Right cardiac atrium (tissue), 5 donors: ENCODE results near the gene ANO4. TPM values are rescaled to one million over a fixed set of nuclear protein-coding genes. Genes with fewer than 3 reads are reported as not detected.

Experiments used
- ATAC-seq, 2 donors: fragments of 200-7000 bp; cut with Tn5 transposase; one replicate each; pipeline versions ENCODE4 v1.8.0 to v1.9.1; 2020; ENCODE audit warnings: moderate library complexity in 2 of 2, mild to moderate bottlenecking in 1 of 2
- DNase-seq, 3 donors: peaks; one replicate each; pipeline ENCODE4 v3.0.0-alpha.2; 2020
- H3K27ac ChIP-seq: one replicate; pipeline ENCODE4 v1.5.1; 2013; ENCODE audit warnings: mild to moderate bottlenecking, low read length, control low read depth, moderate library complexity
- H3K27me3 ChIP-seq: one replicate; pipeline ENCODE4 v1.6.1; 2013; ENCODE audit not compliant: control insufficient read depth, insufficient read depth
- H3K4me1 ChIP-seq: one replicate; pipeline ENCODE4 v1.6.1; 2013; ENCODE audit warnings: low read length; ENCODE audit not compliant: control insufficient read depth, insufficient read depth
- H3K4me3 ChIP-seq: one replicate; pipeline ENCODE4 v1.5.1; 2013; ENCODE audit warnings: low read length, control low read depth
- H3K9me3 ChIP-seq: one replicate; pipeline ENCODE4 v1.6.1; 2013; ENCODE audit warnings: low read length; ENCODE audit not compliant: control insufficient read depth
- WGBS: extraction: QIAGEN DNeasy Blood & Tissue Kit; methylation state at CpG from one replicate; pipeline ENCODE4 v1.1.7; 2013; 5-methylcytosine and 5-hydroxymethylcytosine counted together
- intact Hi-C, 4 donors: fragments of 100-400 bp; cut with DNase I; formaldehyde crosslinking; loops; one replicate each; pipeline versions ENCODE4 v1.11.0 to v1.14.0; 2022 to 2023
- polyA plus RNA-seq: library from polyadenylated mRNA; stranded (reverse); fragments of 200-250 nt; gene quantifications from one replicate; pipeline ENCODE4 v1.2.3, GENCODE V29; 2013
- total RNA-seq, 4 donors: library from RNA; stranded (reverse); fragmentation: NEBNext Ultra II Directional; extraction: Animal tissue kit (Norgen Biotek cat#: 25700); gene quantifications; one replicate each; pipeline ENCODE4 v1.2.1, GENCODE V29; 2021
- donor health status: healthy with polysubstance abuse.
- donor health status: DM: no; HTN: yes; CAD: no.
- donor health status: DM: no; HTN: no; CAD: no.
- donor health status: DM: no; HTN: yes; CAD: no; lungs with severe emphysema.
- donor health status: DM: yes; HTN: yes; CAD: no.

ANO4 gene
- total and polyA plus RNA-seq, 5 donors, result 0.23 to 0.89 (median 0.29) TPM; not detected in 1

DNA sequence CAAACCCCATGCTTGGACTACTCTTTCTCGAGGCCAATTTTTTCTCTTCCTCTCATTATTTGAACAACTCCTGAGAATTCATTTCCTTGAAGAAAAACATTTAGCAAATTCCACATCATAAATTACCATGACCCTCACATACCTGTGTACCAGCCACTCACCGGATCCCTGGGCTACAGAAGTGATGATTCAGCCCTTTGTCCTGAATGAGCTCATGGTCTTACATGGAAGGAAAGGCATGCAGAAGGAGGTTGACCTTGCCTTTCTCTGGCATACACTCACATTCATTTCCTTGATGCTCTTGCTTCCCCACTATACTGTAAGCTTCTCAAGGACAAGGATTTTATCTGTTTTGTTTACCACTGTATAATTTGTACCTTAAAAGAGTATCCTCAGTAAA lies 224.0 kb downstream of the ANO4 start:
- Histone ChIP-seq H3K27me3 (no peaks in the 10 kb centered on the region), H3K4me3 (no peak overlapping the region), H3K27ac (no peak overlapping the region), H3K4me1 (no peaks in the 10 kb centered on the region), H3K9me3 (no peaks in the 10 kb centered on the region)
- intact Hi-C loops, result no loop called here
- WGBS, result 47% methylated on average over 2 of the region's 2 CpGs
- ATAC-seq (no peak), DNase-seq (no peak)

DNA sequence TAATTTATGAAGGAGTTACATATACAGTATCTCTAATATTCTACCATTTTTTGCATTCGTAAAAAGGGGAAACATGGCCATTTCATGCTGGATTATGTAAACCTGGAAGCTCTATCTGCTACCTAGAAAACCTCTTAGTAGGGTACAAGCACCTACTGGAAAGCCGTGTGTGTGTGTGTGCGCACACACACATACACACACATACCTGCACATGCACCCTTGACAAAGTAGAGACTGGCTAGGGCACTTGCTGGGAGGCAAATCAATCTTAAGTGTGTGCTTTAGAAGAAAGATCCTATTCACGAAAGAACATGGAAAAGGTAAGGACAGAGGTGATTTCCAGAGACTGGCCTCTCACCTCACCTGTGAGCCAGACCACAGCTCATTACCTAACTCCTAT lies 224.6 kb downstream of the ANO4 start:
- no peaks in the 10 kb centered on the region for H3K4me1 ChIP-seq
- WGBS, result 82% methylated on average over 4 of the region's 4 CpGs
- H3K27me3 ChIP-seq, result no peaks in the 10 kb centered on the region
- no peak overlapping the region for H3K27ac ChIP-seq
- DNase-seq (no peak), ATAC-seq (no peak)
- no peak overlapping the region for H3K4me3 ChIP-seq
- no peaks in the 10 kb centered on the region for H3K9me3 ChIP-seq
- intact Hi-C loops, result no loop called here

DNA sequence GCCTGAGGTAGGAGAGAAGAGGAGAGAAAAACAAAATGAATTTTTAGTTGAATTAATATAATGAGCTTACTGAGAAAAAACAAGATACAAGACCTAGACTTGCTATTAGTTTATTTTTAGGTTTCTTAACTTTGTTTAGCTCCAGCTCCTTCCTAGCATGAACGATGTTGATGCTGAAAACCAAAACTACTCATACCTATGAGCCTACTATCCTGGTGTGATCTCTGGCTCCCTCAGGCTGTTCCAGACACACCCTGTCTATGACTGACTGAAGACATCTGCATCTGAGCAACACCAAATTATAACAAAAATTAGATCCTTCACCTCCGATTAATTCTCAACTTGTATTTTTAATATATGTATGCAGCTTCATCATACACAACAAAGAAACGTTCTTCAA lies 225.1 kb downstream of the ANO4 start:
- Histone ChIP-seq H3K4me1 (no peaks in the 10 kb centered on the region), H3K27ac (no peak overlapping the region), H3K27me3 (no peaks in the 10 kb centered on the region), H3K9me3 (no peaks in the 10 kb centered on the region), H3K4me3 (no peak overlapping the region)
- WGBS, result 82% methylated on average over 3 of the region's 3 CpGs
- no peak for DNase-seq
- no peak for ATAC-seq
- intact Hi-C loops, result no loop called here

DNA sequence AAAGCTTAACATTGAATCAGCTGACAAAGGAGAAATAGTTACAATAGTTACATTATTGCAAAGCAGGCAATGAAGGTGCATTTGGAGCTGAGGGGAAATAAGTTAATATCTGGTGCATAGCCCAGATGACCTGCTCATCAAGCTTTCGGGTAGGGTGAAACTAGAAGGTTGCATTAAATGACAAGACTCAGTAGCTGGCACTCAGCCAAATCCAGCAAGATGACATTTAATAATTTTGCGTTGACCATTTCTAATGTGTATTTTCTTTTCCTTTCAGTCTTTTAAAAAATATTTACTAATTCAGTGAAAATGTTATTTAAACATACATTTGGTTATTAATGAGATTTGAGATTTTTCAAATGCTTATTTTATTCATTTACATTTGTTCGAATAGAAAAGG lies 226.9 kb downstream of the ANO4 start:
- intact Hi-C loops, result no loop called here
- no peak for ATAC-seq
- H3K4me1 ChIP-seq, result no peaks in the 10 kb centered on the region
- no peak overlapping the region for H3K27ac ChIP-seq
- H3K9me3 ChIP-seq, result no peaks in the 10 kb centered on the region
- DNase-seq, result no peak
- H3K4me3 ChIP-seq, result no peak overlapping the region
- WGBS, result 86% methylated on average over 3 of the region's 3 CpGs
- no peaks in the 10 kb centered on the region for H3K27me3 ChIP-seq

DNA sequence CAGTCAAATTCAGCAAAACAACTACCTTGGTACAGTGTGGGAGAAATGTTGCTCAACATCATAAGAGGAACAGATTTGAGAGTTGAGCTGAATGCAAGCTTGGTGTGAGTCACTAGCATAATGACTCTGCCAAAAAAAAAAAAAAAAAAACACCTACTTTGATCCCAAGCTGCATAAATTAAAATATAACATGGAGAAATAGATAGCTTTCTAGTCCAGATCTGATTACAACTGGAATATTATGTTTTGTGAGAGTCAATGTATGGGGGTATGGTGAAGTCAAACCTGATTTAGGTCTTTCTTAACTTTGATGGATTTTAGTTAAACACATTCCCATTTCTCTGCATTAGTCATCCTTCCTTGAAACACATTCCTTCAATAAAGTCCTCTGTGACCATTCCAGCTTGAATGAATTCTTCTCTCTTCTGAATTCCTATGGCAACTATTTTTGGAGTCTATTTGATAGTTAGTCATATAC lies 227.4 kb downstream of the ANO4 start:
- Histone ChIP-seq H3K27ac (no peak overlapping the region), H3K4me1 (no peaks in the 10 kb centered on the region), H3K9me3 (no peaks in the 10 kb centered on the region), H3K4me3 (no peak overlapping the region), H3K27me3 (no peaks in the 10 kb centered on the region)
- DNase-seq, result no peak
- intact Hi-C loops, result no loop called here
- peak in 1 of 2 donors; percentile 63 for ATAC-seq

DNA sequence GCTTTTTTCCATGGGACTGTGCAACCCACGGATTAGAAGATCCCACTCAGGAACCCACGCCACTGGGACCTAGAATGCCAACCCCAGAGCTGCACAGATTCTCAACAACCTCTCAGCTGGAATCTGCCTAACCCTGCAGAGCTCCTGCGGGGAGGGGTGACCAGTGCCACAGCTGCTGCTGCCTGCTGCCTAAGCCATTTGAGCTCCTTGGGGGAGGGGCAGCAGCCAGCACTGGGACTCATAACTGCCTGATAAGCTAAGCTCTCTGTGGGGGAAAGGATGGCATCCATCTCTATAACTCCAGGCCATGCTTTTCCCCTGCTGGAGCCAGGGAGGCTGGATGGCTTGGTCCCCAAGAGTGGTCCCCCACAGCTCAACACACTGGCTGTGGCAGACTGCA lies 232.6 kb downstream of the ANO4 start:
- ATAC-seq (no peak), DNase-seq (peak in 1 of 3 donors; percentile 20)
- no peaks in the 10 kb centered on the region for H3K9me3 ChIP-seq
- H3K27me3 ChIP-seq, result no peaks in the 10 kb centered on the region
- intact Hi-C loops, result no loop called here
- no peaks in the 10 kb centered on the region for H3K4me1 ChIP-seq
- WGBS, result 72% methylated on average over 3 of the region's 3 CpGs
- H3K27ac ChIP-seq, result no peak overlapping the region
- H3K4me3 ChIP-seq, result no peak overlapping the region

DNA sequence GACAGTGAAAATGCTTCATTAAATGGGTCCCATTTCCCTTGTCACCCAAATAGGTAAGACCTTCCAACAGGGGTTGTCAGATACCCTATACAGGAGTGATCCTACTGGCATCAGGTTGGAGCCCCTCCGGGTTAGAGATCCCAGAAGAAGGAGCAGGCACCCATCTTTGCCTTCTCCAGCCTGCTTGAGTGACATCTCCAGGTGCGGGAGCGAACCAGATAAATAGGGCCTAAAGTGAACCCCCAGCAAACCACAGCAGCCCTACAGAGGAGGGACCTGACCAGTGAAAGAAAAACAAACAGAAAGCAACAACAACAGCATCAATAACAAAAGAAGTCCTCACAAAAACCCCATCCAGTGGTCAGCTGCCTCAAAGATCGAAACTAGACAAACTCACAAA lies 233.2 kb downstream of the ANO4 start:
- Histone ChIP-seq H3K27me3 (no peaks in the 10 kb centered on the region), H3K27ac (no peak overlapping the region), H3K4me3 (no peak overlapping the region), H3K4me1 (no peaks in the 10 kb centered on the region), H3K9me3 (no peaks in the 10 kb centered on the region)
- ATAC-seq, result no peak
- intact Hi-C loops, result no loop called here
- DNase-seq, result no peak
- 91% methylated on average over 4 of the region's 4 CpGs for WGBS

DNA sequence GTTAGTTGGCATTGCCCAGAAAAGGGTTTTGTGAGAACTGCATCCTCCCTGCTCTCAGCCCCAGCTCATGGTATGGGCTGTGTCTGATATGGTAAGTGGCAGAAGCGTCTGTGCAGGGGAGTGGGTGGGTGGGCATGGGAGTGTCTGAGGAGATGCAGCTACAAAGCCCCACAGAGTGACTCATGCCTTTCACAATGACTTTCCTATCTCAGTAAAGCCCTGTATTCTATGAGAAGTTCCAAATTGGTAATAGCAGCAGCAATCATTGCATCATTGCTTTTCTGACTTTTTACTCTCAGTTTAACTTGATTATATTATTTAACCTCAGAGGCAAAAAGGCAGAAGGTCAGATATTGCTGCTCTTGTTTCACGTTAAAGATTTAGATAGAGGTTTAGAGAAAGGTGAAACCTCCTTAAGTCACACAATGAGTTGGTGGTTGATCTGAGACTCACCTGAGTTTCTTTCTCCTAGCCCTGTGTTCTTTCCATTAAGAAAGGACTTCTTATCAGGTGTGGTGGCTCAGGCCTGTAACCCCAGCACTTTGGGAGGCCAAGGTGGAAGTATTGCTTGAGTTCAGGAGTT lies 243.8 kb downstream of the ANO4 start:
- Histone ChIP-seq H3K4me3 (no peak overlapping the region), H3K27me3 (no peaks in the 10 kb centered on the region), H3K27ac (no peak overlapping the region), H3K9me3 (no peaks in the 10 kb centered on the region), H3K4me1 (no peaks in the 10 kb centered on the region)
- ATAC-seq (no peak), DNase-seq (no peak)
- intact Hi-C loops, result no loop called here
- 35% methylated on average over 2 of the region's 2 CpGs for WGBS

DNA sequence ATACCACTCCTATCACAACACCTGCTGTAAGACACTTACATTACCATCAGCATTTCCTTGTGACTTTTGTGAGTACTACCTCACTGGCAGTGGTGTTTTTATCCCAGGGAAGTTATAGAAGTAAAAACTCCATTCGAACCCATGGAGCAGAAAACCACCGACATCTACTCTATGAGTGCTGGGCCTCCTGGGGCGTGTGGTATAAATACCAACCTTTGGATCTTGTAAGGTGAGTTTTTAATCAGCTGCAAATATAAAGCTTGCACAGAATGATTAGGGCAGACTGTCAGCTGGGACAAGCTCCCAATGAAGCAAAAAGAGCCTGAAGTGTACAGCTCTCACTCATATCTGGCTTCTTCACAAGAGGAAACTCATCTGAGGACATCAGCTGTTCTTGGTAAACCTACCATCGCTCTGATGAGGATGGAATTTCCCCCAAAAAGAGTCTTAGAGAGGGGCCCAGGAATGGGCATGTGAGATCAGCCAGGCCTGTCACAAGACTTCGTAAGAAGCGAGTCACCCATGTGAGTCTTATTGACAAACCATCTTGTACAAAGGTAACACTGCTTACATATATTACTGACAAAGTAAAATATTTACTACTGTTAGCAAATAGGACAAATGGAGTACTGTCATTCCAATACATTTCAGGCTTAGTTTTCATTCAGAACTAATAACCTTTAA lies 245.4 kb downstream of the ANO4 start:
- WGBS, result 89% methylated on average over 6 of the region's 6 CpGs
- intact Hi-C loops, result no loop called here
- no peak for DNase-seq
- ATAC-seq, result no peak
- Histone ChIP-seq H3K27me3 (no peaks in the 10 kb centered on the region), H3K4me1 (no peaks in the 10 kb centered on the region), H3K4me3 (no peak overlapping the region), H3K27ac (no peak overlapping the region), H3K9me3 (no peaks in the 10 kb centered on the region)

DNA sequence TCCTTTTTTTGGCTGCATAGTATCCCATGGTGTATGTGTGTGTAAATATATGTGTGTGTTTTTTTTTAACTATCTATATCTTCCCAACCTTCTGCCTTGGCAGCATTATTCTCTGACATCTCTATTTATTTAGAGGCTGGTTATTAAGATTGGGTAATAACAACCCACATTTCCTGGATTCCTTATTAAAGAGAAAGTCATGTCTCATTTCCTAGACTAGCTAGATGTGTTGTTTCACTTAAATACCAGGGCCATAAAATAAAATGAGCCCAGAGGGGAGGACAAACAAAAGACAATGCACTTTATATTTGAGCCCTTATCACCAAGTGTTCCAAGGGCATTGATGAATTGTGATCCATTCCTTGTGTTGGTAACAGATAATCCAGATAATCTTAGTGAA lies 246.4 kb downstream of the ANO4 start:
- Histone ChIP-seq H3K9me3 (no peaks in the 10 kb centered on the region), H3K27ac (no peak overlapping the region), H3K4me1 (peaks cover 2% of the 10 kb centered on the region), H3K27me3 (no peaks in the 10 kb centered on the region), H3K4me3 (no peak overlapping the region)
- intact Hi-C loops, result no loop called here
- DNase-seq (no peak), ATAC-seq (no peak)

DNA sequence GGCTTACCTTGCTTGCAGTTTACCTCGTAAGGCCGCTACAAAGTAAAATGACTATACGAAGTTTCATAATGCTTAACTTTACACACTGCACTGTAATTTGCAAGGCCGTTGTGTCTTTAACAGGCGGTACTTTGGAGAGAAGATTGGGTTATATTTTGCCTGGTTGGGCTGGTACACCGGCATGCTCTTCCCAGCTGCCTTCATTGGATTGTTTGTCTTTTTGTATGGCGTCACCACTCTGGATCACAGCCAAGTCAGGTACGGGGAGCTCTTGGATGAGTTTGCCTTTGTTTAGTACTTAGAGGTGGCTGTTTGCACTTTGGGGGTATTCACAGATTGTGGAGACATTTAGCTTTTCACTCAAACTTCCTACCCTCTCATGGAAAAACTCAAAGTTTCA lies 247.6 kb downstream of the ANO4 start:
- Histone ChIP-seq H3K27ac (no peak overlapping the region), H3K4me3 (no peak overlapping the region), H3K4me1 (peaks cover 2% of the 10 kb centered on the region), H3K27me3 (no peaks in the 10 kb centered on the region), H3K9me3 (no peaks in the 10 kb centered on the region)
- intact Hi-C loops, result no loop called here
- DNase-seq (no peak), ATAC-seq (no peak)
- 91% methylated on average over 8 of the region's 8 CpGs for WGBS
